CD1c-positive myeloid dendritic cell (primary cell): Measurements from ENCODE around the gene SPTBN1.
"Not testable (repeated sequence)": the region's sequence is repeated elsewhere in the genome, so short reads cannot be mapped to it uniquely, and the experiment has no call there.

Experiments used
- DNase-seq: peaks from one replicate; pipeline ENCODE4 v3.0.0-alpha.2; 2016; ENCODE audit errors: extremely low spot score

Gene SPTBN1

DNA sequence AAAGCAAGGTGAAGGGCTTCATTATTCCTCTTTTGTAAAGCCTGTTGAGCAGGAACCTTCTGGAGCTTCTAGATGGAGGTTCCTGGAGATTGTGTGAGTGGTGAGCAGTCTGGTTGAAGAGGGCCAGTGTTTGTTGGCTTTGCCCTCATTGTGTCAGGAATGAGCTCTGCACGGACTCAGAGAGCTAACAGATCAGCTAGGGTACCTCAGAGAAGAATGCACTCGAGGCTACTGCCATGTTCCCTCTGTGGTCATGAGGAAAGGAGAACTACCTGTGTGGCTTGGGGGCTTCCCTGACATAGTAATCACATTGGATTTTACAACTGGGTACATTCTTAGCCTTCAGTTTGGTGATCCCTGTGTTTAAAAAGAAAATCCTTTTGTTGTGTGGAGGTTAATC lies 46.6 kb downstream of the SPTBN1 start:
- DNase-seq = no peak

DNA sequence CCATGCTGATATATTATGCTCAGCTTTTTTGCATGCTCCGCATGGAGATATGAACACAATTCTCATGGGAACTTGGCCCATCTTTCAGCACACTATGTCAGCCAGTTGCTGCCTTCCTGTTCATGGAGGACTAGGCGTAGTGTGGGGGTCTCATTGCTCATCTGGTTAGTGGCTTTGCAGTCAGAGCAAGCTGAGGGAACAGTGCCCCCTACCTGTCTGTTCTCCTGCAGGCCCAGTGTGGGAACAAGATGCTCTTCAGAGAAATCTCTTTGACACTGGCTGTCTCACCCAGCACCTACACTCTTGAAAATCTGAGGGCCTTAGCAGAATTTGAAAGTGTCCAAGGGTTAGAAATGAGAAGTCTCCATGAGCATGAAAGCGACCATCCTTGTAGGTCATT lies 47.1 kb downstream of the SPTBN1 start:
- no peak for DNase-seq

DNA sequence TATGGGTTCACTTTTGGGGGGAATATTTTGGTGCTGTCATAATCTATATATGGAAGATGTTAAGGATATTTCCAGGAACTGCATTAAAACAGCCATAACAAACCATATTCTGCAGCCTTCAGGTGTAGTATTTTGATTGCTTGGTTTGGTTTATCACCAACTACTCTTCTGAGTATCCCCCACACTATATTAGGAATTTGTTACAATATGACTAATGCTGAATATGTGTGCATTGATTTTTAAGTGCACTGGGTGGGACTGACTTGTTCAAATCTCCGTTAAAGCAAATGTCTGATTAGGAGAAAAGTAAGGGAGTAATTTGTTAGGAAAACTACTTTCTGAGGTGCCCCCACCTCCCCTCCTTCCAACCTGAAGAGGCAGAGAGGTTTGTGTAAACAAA lies 47.7 kb downstream of the SPTBN1 start:
- DNase-seq = no peak

DNA sequence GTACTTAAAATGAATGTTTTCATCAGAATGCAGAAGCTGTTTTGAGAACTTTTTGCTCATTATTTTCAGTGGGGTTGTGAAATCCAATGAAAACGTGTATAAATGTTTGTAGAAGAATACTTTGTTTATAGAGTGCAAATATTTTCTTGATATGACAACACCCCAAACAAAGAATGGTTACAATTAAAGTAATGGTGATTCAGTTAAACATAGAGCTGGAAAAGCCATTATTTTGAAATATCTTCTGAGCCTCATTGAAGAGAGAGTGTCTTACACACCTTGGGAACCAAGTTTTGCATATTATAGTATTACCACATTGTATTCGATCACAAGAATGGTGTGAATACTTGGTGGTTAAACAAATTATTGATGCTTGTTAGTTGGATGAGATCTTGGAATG lies 48.7 kb downstream of the SPTBN1 start:
- DNase-seq = no peak

DNA sequence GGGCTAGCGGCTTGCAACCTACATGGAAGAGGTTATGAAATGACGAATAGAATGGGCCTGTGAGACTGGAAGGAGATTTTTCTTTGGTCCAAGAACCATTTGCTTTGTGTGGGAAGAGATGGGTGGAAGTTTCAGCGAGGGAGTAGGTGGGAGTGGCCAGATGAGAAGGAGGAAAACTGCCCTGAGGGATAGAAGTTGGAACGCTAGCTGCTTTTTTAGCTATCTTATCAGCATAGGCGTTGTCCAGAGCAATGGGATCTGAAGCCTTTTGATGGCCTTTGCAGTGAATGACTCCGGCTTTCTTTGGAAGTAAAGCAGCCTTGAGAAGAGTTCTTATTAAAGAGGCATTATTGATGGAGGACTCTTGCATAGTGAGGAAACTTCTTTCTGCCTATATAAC lies 52.4 kb downstream of the SPTBN1 start:
- no peak for DNase-seq

DNA sequence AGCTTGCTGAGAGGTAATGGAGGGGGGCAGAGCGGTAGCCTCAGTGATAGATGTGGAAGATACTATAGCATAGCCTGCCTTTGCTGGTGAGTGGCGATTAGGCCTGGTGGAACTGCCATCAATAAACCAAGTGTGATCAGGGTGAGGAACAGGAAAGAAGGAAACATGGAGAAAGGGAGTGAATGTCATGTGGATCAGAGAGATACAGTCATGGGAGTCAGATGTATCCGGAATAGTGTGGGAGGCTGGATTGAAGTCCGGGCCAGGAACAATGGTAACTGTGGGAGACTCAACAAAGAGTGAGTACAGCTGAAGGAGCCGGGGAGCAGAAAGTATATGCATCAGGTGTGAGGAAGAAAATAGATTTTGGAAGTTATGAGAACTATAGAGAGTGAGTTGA lies 52.9 kb downstream of the SPTBN1 start:
- DNase-seq = not testable (repeated sequence)

DNA sequence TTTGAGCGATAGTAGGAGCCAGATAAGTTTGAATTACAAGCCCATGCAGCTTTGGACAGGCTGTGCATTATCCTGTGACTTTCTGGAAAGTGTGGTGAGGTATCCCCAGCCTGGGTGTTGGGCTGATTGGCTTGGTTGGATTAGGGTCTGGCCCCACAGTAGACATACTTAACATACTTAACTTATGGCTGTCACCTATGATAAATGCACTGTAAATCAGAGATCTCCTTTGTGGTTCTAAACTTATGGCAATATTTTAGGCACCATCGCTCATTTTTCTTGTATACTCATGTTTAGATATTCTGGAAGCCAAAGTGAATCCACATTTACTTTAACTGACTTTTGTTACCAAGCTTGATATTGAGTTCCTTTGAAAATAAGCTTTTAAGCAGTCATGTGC lies 54.8 kb downstream of the SPTBN1 start:
- no peak for DNase-seq

DNA sequence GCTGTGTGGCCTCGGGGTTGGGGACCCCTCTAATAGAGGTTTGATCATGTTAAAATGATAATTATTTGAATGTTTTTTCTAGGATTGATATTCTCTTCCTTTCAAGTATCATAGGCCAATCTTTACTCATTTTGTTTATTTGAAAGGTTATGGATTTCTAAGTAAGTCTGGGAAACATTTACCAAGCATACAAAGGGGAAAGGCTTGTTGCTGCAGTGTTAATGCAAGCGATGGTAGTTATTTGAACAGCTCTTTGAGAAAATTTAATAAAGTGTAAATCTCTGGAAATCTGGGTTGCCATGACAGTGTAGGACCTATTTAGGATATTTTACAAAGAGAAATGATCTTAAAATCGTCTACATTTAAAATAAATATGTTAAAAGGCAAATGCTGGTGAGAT lies 56.1 kb downstream of the SPTBN1 start:
- DNase-seq = no peak

DNA sequence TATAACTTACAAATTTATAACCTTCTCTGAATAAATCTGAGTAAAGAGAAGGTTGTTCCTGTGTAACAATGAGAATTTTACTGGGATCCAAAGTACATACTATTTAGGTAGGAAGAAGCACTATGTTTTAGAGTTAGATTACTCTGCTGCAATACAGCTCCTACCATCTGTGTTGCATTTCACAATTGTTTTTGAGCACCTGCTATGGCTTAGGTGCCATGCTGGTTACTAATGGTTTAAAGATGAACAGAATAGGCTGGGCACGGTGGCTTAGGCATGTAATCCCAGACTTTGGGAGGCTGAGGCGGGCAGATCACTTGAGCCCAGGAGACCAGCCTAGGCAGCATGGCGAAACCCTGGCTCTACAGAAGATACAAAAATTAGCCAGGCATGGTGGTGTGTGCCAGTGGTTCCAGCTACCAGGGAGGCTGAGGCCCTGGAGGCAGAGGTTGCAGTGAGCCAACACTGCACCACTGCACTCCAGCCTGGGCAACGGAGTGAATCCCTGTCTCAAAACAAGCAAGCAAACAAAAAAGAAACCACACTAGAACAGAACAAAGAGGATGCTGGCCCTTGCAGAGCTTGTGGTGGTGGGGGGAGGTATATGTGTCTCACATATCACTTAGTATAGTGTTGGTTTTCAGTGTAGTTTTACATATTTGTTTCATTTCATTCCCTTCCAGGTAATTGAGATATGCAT lies 56.7 kb downstream of the SPTBN1 start:
- DNase-seq = no peak

DNA sequence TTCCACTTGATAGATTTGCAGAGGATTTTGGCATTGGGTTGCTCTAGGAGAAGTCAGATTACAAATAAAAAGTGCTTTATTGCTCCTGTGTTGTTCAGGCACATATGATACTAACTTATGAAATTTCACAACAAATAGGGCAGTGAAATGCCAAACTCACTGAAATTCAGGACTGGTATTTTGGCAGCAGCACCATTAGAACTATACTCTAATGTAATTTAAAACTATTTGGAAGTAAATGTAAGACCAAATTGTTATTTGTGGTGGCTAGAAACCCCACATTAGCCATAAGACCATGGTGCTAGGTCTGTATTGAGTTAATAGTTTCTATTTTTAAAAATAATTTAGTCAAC lies 57.2 kb downstream of the SPTBN1 start:
- DNase-seq = no peak

DNA sequence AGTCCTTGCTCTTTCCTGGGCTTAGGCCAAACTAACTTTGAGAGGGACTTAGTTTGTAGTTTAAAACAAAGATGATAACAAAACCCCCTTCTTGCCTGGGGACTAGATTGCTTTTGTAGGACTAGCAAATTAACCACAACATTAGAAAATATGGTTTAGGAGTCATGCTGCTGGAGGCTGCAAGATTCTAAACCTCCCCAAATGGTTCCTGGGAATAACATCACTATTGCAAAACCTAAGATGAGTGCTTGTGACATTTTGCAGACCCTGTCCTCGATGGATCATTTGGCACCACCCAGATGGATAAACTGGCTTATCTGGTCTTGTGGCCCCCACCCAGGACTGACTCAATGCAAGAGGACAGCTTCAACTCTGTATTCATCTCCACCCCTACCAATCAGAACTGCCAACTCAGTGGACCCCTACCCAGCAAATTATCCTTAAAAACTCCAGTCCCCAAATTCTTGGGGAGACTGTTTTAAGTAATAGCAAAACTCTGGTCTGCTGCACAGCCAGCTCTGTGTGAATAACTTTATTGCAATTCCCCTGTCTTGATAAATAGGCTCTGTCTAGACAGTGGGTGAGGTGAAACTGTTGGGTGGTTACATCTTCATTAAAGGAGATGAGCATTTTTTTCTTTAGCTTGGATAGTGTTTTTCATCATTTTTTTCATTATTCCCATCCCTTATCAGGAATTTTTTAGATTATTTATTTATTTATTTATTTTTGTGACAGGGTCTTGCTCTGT lies 58.9 kb downstream of the SPTBN1 start:
- DNase-seq = no peak

DNA sequence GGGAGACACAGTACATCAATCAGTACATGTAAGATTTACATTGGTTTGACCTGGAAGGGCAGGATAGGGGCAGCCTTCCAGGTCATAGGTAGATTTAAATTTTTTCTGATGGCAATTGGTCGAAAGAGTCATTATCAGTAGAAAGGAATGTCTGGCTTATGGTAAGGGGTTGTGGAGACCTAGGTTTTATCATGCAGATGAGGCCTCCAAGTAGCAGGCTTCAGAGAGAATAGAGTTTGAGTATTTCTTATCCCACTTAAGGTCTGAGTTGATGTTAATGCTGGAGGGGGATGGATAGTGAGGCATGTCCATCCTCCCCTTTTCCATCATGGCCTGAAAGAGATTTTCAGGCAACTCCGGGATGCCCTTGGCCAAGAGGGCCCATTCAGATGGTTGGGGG lies 60.7 kb downstream of the SPTBN1 start:
- DNase-seq = no peak

DNA sequence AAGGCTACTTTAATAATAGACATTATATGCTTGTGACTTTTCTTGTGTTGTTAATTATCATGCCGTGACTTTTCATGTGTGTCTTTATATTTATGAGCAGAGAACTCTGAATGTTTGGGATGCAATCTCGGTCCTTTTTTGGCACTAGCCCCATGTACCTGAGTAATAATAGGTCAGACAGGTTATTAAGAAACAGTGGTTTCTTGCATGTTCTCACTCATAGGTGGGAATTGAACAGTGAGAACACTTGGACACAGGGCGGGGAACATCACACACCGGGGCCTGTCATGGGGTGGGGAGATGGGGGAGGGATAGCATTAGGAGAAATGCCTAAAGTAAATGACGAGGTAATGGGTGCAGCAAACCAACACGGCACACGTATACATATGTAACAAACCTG lies 61.9 kb downstream of the SPTBN1 start:
- DNase-seq = not testable (repeated sequence)

DNA sequence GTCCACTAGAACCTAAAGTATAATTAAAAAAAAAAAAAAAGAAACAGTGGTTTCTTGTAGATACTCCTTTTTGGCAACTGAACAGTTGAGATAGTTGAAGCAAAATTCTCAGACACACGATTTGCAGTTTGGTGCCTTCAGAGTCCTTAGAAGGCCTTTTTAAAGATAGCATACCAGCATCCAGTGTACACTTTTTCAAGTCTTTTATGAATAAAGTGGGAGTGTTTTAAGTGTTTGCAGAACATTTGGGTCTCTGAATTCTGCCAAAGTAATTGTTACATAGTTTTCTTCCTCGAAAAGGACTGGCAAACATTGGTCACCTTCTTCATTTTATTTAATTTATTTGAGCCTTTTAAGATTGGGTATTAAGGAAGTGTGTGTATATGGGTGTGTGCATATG lies 62.3 kb downstream of the SPTBN1 start:
- no peak for DNase-seq

DNA sequence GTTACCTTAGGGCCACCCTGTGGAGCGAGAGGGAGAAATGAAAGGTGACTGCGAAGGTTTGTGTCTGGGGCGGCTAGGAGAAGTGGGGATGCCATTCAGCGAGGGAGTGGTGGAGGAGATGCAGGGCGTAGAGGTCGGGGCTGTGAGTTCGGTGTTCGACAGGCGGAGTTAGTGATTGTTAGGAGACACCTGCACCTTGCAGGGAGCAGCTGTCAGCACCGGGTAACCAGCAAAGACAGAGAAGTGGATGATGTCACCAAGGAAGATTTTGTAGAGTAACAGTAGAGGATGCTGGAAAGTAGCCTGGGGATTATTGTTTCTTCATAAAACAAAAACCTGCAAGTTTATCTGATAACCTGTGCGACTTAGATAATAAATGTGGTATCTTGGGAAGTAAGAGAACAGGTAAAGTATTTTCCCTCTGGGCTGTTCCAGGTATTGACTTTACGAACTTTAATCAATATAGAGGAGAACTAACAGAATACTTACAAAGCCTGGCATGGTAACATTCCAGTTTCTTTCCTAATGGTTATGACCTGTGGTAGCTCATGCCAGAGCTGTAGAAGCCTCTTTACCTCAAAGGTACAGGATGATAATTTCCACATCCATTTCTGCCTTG lies 63.8 kb downstream of the SPTBN1 start:
- no peak for DNase-seq

DNA sequence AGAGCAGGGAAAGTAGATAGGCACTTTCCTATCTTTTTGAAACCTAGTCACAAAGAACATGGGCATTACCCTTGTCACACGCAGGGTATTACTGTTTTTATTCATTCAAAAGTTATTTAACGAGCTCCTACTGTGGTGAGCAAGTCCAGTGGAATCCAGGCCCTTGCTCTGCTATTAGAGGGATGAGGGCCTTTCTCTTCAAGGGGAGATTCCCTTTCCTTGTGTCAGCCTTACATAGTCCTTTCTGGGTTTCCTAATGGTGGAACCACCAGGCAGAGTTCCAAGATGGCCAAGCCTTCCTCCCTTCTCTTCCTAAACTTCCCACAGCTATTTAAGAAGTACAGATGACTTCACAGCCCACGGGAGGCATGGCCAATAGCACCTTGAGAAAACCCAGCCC lies 64.6 kb downstream of the SPTBN1 start:
- no peak for DNase-seq

DNA sequence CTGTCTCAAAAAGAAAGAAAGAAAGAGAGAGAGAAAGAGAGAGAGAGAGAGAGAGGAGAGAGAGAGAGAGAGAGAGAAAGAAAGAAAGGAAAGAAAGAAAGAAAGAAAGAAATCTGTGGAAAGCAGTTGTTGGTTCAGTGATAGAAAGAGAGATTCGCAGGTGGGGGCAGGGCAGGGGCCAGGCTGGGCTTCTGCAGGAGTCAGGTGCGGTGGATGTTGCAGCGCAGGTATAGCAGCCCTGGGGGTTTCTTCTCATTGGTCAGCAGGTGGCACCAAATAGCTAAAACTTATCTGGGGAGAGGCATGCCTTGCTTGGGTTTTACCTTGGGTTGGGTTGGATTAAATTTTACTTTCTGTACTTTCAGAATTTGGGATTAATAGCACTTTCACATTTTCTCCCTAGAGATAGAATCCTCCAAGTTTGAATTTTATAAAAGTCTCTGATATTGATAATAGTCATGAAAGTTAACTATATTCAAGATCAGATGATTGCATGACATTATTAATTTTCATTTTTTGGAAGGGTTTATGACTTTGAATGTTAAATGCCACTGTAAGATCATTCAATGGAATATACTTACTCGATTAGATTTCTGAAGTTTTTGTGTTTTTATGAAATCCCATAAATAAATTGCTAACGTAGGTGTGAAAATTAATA lies 66.6 kb downstream of the SPTBN1 start:
- peak; percentile 73 for DNase-seq

DNA sequence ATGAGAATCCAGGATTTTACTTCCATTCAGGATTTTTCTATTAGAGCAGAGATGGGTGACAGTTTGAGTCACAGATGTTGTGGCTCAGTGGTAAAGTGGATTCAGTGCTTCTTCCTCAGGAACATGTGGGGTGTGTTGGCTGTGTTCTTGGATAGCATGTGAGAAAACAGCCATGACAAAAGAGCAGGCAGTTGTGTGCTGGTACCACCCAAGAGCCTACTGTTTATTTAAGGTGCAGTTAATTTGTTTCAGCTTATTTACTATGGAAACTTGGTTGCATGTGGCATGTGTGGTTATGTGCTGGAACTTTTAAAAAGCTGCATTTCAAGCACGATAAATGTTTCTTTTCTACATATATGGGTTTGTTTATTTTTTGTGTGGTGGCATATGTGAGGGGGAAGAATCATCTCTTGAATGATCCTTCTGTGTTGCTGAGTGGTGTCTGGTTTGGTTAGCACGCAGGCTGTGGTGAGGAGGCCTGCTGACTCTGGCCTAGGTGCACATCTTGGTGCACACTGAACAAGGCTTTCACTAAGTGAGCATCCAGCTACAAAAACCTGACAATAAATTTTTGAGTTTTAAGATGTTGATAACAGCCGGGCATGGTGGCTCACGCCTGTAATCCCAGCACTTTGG lies 67.3 kb downstream of the SPTBN1 start:
- DNase-seq = no peak

DNA sequence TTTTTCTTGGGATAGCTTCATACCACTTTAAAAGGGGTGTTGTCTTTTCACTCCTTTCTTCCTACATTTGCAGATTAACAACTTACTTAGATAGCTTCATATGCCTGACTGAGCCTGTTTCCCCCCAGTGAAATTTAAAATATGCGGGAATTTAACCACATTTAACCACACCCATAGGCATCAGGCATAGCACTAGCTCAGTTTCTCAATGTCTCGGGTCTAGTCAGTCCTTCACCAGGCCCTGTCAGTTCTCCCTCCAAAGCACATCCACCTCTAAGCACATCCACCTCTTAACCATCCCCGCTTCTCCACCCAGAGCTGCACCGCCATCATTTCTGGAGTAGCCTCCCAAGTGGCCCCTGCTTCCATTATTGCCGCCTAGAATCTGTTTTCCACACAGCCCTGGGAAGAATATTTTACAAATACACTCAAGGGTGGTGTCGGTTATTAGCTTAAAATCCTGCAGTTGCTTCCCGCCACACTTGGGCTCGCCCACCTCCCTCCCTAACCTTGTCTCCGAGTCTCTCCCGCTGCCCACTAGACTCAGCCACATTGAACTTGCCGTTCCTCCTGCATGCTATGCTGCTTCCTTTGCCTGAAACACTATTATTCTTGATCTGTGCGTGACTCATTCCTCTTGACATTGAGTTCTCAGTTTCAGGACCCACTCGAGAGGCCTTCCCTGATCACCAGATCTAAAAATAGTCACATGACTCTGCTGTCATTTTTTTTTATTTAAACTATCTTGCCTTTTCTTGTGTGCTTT lies 68.3 kb downstream of the SPTBN1 start:
- peak; percentile 60 for DNase-seq

DNA sequence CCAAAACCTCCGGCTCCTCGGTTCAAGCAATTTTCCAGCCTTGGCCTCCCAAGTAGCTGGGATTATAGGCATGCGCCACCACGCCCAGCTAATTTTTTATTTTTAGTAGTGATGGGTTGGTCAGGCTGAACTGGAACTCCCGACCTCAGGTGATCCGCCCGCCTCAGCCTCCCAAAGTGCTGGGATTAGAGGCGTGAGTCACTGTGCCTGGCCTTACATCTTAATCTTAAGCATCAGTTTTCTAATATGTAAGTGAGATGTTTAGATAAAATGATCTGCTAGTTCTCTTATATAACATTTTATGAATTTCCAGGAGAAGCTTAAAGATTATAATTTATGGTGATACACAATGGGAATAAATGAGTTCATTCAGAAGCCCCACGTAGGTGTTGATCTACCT lies 69.2 kb downstream of the SPTBN1 start:
- no peak for DNase-seq

DNA sequence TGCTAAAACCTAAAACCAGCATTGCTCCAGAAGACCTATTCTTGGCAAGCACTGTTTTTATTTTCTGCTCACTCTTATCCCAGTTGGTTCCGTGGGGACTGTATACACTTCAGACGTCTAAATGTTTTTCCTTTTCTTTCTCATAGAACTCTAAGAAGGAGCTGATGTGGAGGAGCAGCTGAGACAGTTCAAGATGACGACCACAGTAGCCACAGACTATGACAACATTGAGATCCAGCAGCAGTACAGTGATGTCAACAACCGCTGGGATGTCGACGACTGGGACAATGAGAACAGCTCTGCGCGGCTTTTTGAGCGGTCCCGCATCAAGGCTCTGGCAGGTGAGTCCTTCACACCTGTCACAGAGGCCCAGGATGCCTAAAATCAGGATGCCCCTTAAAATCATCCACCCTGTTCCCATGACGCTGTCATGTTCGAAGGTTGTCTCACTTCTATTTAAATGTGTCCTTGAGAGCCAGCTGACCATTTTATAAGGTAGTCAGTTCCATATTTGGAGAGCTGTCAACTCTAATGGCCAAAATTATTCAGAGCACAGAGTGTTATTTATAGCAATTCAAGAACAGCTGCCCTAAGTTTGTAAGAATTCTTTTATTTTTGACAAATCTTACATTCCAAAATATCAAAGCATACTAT lies 70.2 kb downstream of the SPTBN1 start:
- DNase-seq = no peak
